Loucy (cell line): Measurements from ENCODE around the gene CCDC91.

Experiments used
- EZH2phosphoT487 ChIP-seq: fragments of 200-600 bp; IDR thresholded peaks from 2 replicates; pipeline ENCODE4 v1.6.1; 2018; ENCODE audit warnings: antibody characterized with exemption, mild to moderate bottlenecking, moderate library complexity, borderline replicate concordance
- TF ChIP-seq, protein P1 (sequence below): fragments of 200-600 bp; sonication (generic); conservative IDR thresholded peaks from 2 replicates; pipeline ENCODE4 v1.5.1; 2014; ENCODE audit warnings: mild to moderate bottlenecking, antibody characterized with exemption, low read length

DNA sequence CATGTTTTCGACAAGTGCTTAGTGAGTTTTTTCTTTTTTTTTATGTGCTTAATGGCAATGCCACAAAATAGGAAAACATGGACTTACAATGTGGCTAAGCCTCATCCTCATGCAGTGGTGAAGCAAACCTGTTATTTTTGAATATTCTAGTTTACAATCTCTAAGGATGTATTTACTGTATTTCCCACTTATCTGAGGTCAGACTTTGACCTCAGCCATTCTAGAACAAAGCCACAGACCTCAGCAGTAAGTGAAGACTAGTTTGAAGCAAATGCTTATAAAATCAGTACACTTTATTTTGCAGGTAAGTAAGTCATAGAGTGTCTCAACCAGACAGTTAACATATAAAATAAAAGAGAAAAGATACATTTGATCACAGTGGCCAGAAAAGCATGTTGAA, 130.1 kb downstream of the CCDC91 start:
- TF ChIP-seq, protein P1, sequence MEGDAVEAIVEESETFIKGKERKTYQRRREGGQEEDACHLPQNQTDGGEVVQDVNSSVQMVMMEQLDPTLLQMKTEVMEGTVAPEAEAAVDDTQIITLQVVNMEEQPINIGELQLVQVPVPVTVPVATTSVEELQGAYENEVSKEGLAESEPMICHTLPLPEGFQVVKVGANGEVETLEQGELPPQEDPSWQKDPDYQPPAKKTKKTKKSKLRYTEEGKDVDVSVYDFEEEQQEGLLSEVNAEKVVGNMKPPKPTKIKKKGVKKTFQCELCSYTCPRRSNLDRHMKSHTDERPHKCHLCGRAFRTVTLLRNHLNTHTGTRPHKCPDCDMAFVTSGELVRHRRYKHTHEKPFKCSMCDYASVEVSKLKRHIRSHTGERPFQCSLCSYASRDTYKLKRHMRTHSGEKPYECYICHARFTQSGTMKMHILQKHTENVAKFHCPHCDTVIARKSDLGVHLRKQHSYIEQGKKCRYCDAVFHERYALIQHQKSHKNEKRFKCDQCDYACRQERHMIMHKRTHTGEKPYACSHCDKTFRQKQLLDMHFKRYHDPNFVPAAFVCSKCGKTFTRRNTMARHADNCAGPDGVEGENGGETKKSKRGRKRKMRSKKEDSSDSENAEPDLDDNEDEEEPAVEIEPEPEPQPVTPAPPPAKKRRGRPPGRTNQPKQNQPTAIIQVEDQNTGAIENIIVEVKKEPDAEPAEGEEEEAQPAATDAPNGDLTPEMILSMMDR = no peak
- no peak for TF ChIP-seq EZH2phosphoT487
